HEK293 (cell line): ENCODE measurements around the gene OR2M5.

ENCODE experiments used
- CTCF ChIA-PET: fragments of 350-600 bp; formaldehyde crosslinking; extraction: SDS; loops from one replicate; lab custom pipeline; 2021; ENCODE audit warnings: antibody characterized with exemption; lab: Yijun Ruan, JAX
- POLR2A ChIA-PET: fragments of 300-600 bp; formaldehyde crosslinking; extraction: SDS; loops from one replicate; lab custom pipeline; 2020; ENCODE audit warnings: antibody characterized with exemption, inconsistent platforms; lab: Yijun Ruan, JAX
- H3K27ac ChIP-seq: fragments of 200-500 bp; sonication (Bioruptor generic); 2 replicates; pipeline ENCODE4 v1.5.1; 2014; ENCODE audit warnings: low read depth, low read length, control low read depth, inconsistent platforms; ENCODE audit errors: extremely low read depth
- H3K36me3 ChIP-seq, 2 experiments: fragments of 200-500 bp in 1 of 2; sonication (Bioruptor generic) in 1 of 2; 1 replicate in 1 of 2; 2 replicates in 1 of 2; pipeline ENCODE4 v1.5.1; 2014 to 2017; ENCODE audit warnings: inconsistent platforms in 2 of 2, low read length in 2 of 2; ENCODE audit not compliant: control insufficient read depth in 2 of 2, insufficient read depth in 1 of 2
- H3K4me1 ChIP-seq: fragments of 200-500 bp; sonication (Bioruptor generic); 2 replicates; pipeline ENCODE4 v1.5.1; 2014; ENCODE audit warnings: mild to moderate bottlenecking, low read length, inconsistent platforms; ENCODE audit not compliant: control insufficient read depth, insufficient read depth
- H3K4me3 ChIP-seq: 2 replicates; pipeline ENCODE4 v1.5.1; 2011; ENCODE audit warnings: low read depth, mild to moderate bottlenecking, control low read depth, low read length, moderate library complexity
- H3K9me3 ChIP-seq: fragments of 200-500 bp; sonication (Bioruptor generic); 2 replicates; pipeline ENCODE4 v1.5.1; 2014; ENCODE audit warnings: low read depth, low read length, inconsistent platforms; ENCODE audit not compliant: control insufficient read depth, insufficient read depth
- BCL11B ChIP-seq: fragments of 450-650 bp; formaldehyde crosslinking; IDR thresholded peaks from 2 replicates; pipeline ENCODE4 v1.5.1; 2016; ENCODE audit warnings: low read depth, missing biosample characterization, missing genetic modification characterization
- HOXC10 ChIP-seq: sonication (generic); formaldehyde crosslinking; IDR thresholded peaks from 2 replicates; pipeline ENCODE4 v1.8.1; 2023; ENCODE audit warnings: mild to moderate bottlenecking, missing genetic modification reagents
- KLF7 ChIP-seq: fragments of 450-650 bp; formaldehyde crosslinking; IDR thresholded peaks from 2 replicates; pipeline ENCODE4 v1.5.1; 2016; ENCODE audit warnings: missing biosample characterization, missing genetic modification characterization, borderline replicate concordance
- KLF8 ChIP-seq: fragments of 450-650 bp; formaldehyde crosslinking; IDR thresholded peaks from 2 replicates; pipeline ENCODE4 v1.5.1; 2016; ENCODE audit warnings: missing biosample characterization, missing genetic modification characterization
- OSR2 ChIP-seq: fragments of 450-650 bp; formaldehyde crosslinking; IDR thresholded peaks from 2 replicates; pipeline ENCODE4 v1.5.1; 2016; ENCODE audit warnings: missing biosample characterization, missing genetic modification characterization
- YY1 ChIP-seq: fragments of 450-650 bp; formaldehyde crosslinking; IDR thresholded peaks from 2 replicates; pipeline ENCODE4 v1.5.1; 2018; ENCODE audit warnings: missing biosample characterization, missing genetic modification characterization
- ZNF114 ChIP-seq: fragments of 450-650 bp; formaldehyde crosslinking; IDR thresholded peaks from 2 replicates; pipeline ENCODE4 v1.5.0; 2017; ENCODE audit warnings: missing biosample characterization, missing genetic modification characterization
- ZNF174 ChIP-seq: fragments of 450-650 bp; formaldehyde crosslinking; IDR thresholded peaks from 2 replicates; pipeline ENCODE4 v1.5.0; 2017; ENCODE audit warnings: missing biosample characterization, mild to moderate bottlenecking, missing genetic modification characterization
- ZNF19 ChIP-seq: fragments of 450-650 bp; formaldehyde crosslinking; IDR thresholded peaks from 2 replicates; pipeline ENCODE4; 2016; ENCODE audit warnings: missing biosample characterization, missing genetic modification characterization, low read depth
- ZNF214 ChIP-seq: fragments of 450-650 bp; formaldehyde crosslinking; IDR thresholded peaks from 2 replicates; pipeline ENCODE4 v1.5.1; 2017; ENCODE audit warnings: missing biosample characterization, mild to moderate bottlenecking, missing genetic modification characterization, borderline replicate concordance
- ZNF239 ChIP-seq: fragments of 450-650 bp; formaldehyde crosslinking; IDR thresholded peaks from 2 replicates; pipeline ENCODE4 v1.5.1; 2016; ENCODE audit warnings: missing biosample characterization, missing genetic modification characterization
- ZNF350 ChIP-seq: fragments of 450-650 bp; formaldehyde crosslinking; IDR thresholded peaks from 2 replicates; pipeline ENCODE4 v1.5.0; 2017; ENCODE audit warnings: missing biosample characterization, mild to moderate bottlenecking, missing genetic modification characterization
- ZNF354C ChIP-seq: fragments of 450-650 bp; formaldehyde crosslinking; IDR thresholded peaks from 2 replicates; pipeline ENCODE4 v1.5.1; 2016; ENCODE audit warnings: missing biosample characterization, missing genetic modification characterization, low read depth, borderline replicate concordance
- ZNF366 ChIP-seq: fragments of 450-650 bp; formaldehyde crosslinking; conservative IDR thresholded peaks from 2 replicates; pipeline ENCODE4 v1.5.1; 2016; ENCODE audit warnings: missing biosample characterization, missing genetic modification characterization
- ZNF416 ChIP-seq: fragments of 450-650 bp; formaldehyde crosslinking; IDR thresholded peaks from 2 replicates; pipeline ENCODE4 v1.5.1; 2016; ENCODE audit warnings: missing biosample characterization, missing genetic modification characterization
- ZNF426 ChIP-seq: fragments of 450-650 bp; formaldehyde crosslinking; IDR thresholded peaks from 2 replicates; pipeline ENCODE4 v1.5.1; 2017; ENCODE audit warnings: missing biosample characterization, missing genetic modification characterization, mild to moderate bottlenecking, inconsistent platforms, moderate library complexity
- ZNF544 ChIP-seq: fragments of 450-650 bp; formaldehyde crosslinking; IDR thresholded peaks from 2 replicates; pipeline ENCODE4 v1.5.0; 2017; ENCODE audit warnings: missing biosample characterization, missing genetic modification characterization
- ZNF560 ChIP-seq: fragments of 450-650 bp; formaldehyde crosslinking; IDR thresholded peaks from 2 replicates; pipeline ENCODE4 v1.5.1; 2017; ENCODE audit warnings: missing biosample characterization, missing genetic modification characterization, borderline replicate concordance
- ZNF792 ChIP-seq: fragments of 450-650 bp; formaldehyde crosslinking; IDR thresholded peaks from 2 replicates; pipeline ENCODE4 v1.5.1; 2016; ENCODE audit warnings: missing biosample characterization, missing genetic modification characterization
- TF ChIP-seq, protein P1 (sequence below): fragments of 450-650 bp; formaldehyde crosslinking; IDR thresholded peaks from 2 replicates; pipeline ENCODE4 v1.5.1; 2016; ENCODE audit warnings: missing biosample characterization, missing genetic modification characterization, low read depth
- TF ChIP-seq, protein P2 (sequence below): fragments of 450-650 bp; formaldehyde crosslinking; IDR thresholded peaks from 2 replicates; pipeline ENCODE4 v1.5.1; 2016; ENCODE audit warnings: missing biosample characterization, missing genetic modification characterization
- TF ChIP-seq, protein P3 (sequence below): fragments of 450-650 bp; formaldehyde crosslinking; IDR thresholded peaks from 2 replicates; pipeline ENCODE4 v1.5.1; 2016; ENCODE audit warnings: missing biosample characterization, missing genetic modification characterization, low read depth
- TF ChIP-seq, protein P4 (sequence below): fragments of 450-650 bp; formaldehyde crosslinking; IDR thresholded peaks from 2 replicates; pipeline ENCODE4 v1.5.1; 2016; ENCODE audit warnings: missing biosample characterization, missing genetic modification characterization
- TF ChIP-seq, protein P5 (sequence below): fragments of 450-650 bp; IDR thresholded peaks from 2 replicates; pipeline ENCODE4 v1.5.1; 2018; ENCODE audit warnings: missing biosample characterization, missing genetic modification characterization

Gene OR2M5

DNA sequence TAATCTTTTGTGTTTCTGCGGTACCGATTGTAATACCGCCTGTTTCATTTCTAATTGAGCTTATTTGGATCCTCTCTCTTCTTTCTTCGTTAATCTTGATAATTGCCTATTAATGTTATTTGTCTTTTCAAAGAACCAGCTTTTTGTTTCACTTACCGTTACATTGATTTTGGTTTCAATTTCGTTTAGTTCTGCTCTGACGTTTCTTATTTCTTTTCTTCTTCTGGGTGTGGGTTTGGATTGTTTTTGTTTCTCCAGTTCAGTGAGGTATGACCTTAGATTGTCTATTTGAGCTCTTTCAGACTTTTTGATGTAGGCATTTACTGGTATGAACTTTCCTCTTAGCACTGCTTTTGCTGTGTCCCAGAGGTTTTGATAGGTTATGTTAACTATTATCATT lies 39.0 kb downstream of the OR2M5 start:
- Histone ChIP-seq H3K9me3 (no peaks in the 10 kb centered on the region), H3K27ac (no peak overlapping the region), H3K4me3 (no peak overlapping the region), H3K36me3 (no peaks in the 10 kb centered on the region), H3K4me1 (no peaks in the 10 kb centered on the region)
- ChIA-PET POLR2A (no interaction called here), CTCF (no interaction called here)
- no peak for TF ChIP-seq ZNF350
- TF ChIP-seq, protein P1, sequence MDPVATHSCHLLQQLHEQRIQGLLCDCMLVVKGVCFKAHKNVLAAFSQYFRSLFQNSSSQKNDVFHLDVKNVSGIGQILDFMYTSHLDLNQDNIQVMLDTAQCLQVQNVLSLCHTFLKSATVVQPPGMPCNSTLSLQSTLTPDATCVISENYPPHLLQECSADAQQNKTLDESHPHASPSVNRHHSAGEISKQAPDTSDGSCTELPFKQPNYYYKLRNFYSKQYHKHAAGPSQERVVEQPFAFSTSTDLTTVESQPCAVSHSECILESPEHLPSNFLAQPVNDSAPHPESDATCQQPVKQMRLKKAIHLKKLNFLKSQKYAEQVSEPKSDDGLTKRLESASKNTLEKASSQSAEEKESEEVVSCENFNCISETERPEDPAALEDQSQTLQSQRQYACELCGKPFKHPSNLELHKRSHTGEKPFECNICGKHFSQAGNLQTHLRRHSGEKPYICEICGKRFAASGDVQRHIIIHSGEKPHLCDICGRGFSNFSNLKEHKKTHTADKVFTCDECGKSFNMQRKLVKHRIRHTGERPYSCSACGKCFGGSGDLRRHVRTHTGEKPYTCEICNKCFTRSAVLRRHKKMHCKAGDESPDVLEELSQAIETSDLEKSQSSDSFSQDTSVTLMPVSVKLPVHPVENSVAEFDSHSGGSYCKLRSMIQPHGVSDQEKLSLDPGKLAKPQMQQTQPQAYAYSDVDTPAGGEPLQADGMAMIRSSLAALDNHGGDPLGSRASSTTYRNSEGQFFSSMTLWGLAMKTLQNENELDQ (tag by site-specific recombination), result no peak
- no peak for TF ChIP-seq KLF7 (tag by site-specific recombination)
- TF ChIP-seq YY1 (tag by site-specific recombination), result no peak
- TF ChIP-seq, protein P2, sequence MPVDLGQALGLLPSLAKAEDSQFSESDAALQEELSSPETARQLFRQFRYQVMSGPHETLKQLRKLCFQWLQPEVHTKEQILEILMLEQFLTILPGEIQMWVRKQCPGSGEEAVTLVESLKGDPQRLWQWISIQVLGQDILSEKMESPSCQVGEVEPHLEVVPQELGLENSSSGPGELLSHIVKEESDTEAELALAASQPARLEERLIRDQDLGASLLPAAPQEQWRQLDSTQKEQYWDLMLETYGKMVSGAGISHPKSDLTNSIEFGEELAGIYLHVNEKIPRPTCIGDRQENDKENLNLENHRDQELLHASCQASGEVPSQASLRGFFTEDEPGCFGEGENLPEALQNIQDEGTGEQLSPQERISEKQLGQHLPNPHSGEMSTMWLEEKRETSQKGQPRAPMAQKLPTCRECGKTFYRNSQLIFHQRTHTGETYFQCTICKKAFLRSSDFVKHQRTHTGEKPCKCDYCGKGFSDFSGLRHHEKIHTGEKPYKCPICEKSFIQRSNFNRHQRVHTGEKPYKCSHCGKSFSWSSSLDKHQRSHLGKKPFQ (tag by site-specific recombination), result no peak

DNA sequence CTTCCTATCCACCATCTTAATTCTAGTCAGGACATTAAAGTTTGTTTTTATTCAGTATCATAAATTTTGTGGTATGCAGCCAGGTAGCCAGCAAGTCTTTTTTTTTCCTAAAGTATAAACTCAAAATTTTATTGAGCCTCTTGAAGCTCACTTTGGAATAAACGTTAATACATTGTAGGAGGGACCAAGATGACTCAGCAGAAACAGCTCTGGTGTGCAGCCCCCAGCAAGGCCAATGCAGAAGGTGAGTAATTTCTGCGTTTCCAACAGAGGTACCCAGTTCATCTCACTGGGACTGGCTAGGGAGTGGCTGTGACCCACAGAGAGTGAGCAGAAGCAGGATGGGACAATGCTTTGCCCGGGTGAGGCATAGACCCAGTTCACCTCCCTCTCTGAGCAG lies 42.4 kb downstream of the OR2M5 start:
- CTCF ChIA-PET, result no interaction called here
- Histone ChIP-seq H3K9me3 (no peaks in the 10 kb centered on the region), H3K4me1 (no peaks in the 10 kb centered on the region), H3K27ac (no peak overlapping the region), H3K36me3 (no peaks in the 10 kb centered on the region), H3K4me3 (no peak overlapping the region)
- POLR2A ChIA-PET, result no interaction called here
- TF ChIP-seq KLF8 (no peak), ZNF239 (tag by site-specific recombination) (no peak), ZNF114 (tag by site-specific recombination) (no peak), ZNF19 (no peak), HOXC10 (CRISPR knock-in tag) (no peak), ZNF354C (no peak)

DNA sequence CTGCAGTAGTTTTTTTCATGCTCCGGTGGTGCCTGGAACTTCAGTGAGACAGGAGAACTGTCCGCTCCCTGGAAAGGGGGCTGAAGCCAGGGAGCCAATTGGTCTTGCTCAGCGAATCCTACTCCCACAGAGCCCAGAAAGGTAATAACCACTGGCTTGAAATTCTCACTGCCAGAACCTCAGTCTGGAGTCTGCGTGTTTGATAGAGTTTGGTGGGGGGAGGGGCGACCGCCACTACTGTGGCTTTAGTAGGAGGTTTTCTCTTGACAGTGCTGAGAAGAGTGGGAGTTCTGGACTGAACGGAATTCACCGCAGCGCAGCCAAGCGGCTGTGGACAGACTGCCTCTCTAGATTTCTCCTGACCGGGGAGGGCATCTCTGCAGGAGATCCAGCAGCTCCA lies 44.1 kb downstream of the OR2M5 start:
- Histone ChIP-seq H3K36me3 (no peaks in the 10 kb centered on the region), H3K4me3 (no peak overlapping the region), H3K4me1 (no peaks in the 10 kb centered on the region), H3K9me3 (no peaks in the 10 kb centered on the region), H3K27ac (no peak overlapping the region)
- ChIA-PET POLR2A (no interaction called here), CTCF (no interaction called here)
- TF ChIP-seq ZNF426 (tag by site-specific recombination) (no peak), ZNF174 (tag by site-specific recombination) (no peak), ZNF366 (tag by site-specific recombination) (no peak), ZNF560 (no peak), ZNF544 (no peak), BCL11B (tag by site-specific recombination) (no peak), ZNF416 (tag by site-specific recombination) (no peak), OSR2 (tag by site-specific recombination) (no peak), ZNF792 (tag by site-specific recombination) (no peak), ZNF214 (tag by site-specific recombination) (no peak)
- TF ChIP-seq, protein P3, sequence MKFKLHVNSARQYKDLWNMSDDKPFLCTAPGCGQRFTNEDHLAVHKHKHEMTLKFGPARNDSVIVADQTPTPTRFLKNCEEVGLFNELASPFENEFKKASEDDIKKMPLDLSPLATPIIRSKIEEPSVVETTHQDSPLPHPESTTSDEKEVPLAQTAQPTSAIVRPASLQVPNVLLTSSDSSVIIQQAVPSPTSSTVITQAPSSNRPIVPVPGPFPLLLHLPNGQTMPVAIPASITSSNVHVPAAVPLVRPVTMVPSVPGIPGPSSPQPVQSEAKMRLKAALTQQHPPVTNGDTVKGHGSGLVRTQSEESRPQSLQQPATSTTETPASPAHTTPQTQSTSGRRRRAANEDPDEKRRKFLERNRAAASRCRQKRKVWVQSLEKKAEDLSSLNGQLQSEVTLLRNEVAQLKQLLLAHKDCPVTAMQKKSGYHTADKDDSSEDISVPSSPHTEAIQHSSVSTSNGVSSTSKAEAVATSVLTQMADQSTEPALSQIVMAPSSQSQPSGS (tag by site-specific recombination), result no peak
- TF ChIP-seq, protein P4, sequence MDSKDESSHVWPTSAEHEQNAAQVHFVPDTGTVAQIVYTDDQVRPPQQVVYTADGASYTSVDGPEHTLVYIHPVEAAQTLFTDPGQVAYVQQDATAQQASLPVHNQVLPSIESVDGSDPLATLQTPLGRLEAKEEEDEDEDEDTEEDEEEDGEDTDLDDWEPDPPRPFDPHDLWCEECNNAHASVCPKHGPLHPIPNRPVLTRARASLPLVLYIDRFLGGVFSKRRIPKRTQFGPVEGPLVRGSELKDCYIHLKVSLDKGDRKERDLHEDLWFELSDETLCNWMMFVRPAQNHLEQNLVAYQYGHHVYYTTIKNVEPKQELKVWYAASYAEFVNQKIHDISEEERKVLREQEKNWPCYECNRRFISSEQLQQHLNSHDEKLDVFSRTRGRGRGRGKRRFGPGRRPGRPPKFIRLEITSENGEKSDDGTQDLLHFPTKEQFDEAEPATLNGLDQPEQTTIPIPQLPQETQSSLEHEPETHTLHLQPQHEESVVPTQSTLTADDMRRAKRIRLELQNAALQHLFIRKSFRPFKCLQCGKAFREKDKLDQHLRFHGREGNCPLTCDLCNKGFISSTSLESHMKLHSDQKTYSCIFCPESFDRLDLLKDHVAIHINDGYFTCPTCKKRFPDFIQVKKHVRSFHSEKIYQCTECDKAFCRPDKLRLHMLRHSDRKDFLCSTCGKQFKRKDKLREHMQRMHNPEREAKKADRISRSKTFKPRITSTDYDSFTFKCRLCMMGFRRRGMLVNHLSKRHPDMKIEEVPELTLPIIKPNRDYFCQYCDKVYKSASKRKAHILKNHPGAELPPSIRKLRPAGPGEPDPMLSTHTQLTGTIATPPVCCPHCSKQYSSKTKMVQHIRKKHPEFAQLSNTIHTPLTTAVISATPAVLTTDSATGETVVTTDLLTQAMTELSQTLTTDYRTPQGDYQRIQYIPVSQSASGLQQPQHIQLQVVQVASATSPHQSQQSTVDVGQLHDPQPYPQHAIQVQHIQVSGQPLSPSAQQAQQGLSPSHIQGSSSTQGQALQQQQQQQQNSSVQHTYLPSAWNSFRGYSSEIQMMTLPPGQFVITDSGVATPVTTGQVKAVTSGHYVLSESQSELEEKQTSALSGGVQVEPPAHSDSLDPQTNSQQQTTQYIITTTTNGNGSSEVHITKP (tag by site-specific recombination), result no peak
- TF ChIP-seq, protein P5, sequence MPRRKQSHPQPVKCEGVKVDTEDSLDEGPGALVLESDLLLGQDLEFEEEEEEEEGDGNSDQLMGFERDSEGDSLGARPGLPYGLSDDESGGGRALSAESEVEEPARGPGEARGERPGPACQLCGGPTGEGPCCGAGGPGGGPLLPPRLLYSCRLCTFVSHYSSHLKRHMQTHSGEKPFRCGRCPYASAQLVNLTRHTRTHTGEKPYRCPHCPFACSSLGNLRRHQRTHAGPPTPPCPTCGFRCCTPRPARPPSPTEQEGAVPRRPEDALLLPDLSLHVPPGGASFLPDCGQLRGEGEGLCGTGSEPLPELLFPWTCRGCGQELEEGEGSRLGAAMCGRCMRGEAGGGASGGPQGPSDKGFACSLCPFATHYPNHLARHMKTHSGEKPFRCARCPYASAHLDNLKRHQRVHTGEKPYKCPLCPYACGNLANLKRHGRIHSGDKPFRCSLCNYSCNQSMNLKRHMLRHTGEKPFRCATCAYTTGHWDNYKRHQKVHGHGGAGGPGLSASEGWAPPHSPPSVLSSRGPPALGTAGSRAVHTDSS (tag by site-specific recombination), result no peak
